Fibroblast of skin of scalp (primary cell): ENCODE measurements around the gene GREB1L. TPM values are rescaled to one million over a fixed set of nuclear protein-coding genes. Genes with fewer than 3 reads are reported as not detected.
A peak's percentile ranks its signal among the peaks of the same experiment; 100 is the strongest.
"Not testable (repeated sequence)": the region's sequence is repeated elsewhere in the genome, so short reads cannot be mapped to it uniquely, and the experiment has no call there.

ENCODE experiments used
- DNase-seq: peaks from one replicate; pipeline ENCODE4 v3.0.0-alpha.2; 2013
- polyA plus RNA-seq, 2 experiments: library from polyadenylated mRNA; unstranded; fragments of 120-200 nt; gene quantifications; one replicate each; pipeline ENCODE4 v1.2.1, GENCODE V29; 2013; ENCODE audit not compliant: insufficient read length in 2 of 2

Gene GREB1L
- 0.13 TPM for polyA plus RNA-seq (2013, experiment 1 of 2; ENCODE audit: insufficient read length)
- 0.35 TPM for polyA plus RNA-seq (2013, experiment 2 of 2; ENCODE audit: insufficient read length)

DNA sequence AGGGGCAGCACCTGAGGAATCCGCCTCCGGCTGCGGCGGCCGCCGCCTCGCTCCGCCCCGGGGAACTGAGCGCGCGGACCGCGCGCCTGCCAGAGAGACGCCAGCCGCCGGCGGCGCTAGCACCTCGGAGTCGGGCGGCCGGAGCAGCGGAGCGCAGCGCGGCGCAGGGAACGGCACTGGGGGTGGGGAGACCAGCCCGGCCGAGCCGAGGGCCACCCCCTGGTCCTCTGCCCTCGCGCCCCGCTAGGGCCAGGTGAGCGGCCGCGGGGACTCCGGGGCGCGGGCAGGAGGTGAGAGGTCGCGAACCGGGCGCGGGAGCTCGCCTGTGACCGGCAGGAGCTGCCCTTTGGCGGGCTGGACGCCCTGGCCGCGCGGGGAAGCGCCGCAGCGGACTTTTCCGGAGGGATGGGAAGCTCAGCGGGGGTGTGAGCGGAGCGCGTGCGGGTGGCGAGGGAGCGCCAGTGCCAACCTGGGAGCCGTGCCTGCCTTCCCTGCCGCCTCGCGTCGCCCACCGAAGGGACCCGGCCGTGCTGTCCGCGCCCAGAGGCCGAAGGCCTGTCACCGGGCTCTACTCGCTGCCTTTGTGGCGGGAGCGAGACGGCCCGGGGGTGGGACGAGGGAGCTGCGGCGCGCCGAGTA is at the start of gene GREB1L:
GREB1L (plus strand) TSS at position 92 of the 639 bp plus-strand sequence. CDS start 141,287 bp downstream, outside the sequence.
- peak; percentile 27 for DNase-seq

DNA sequence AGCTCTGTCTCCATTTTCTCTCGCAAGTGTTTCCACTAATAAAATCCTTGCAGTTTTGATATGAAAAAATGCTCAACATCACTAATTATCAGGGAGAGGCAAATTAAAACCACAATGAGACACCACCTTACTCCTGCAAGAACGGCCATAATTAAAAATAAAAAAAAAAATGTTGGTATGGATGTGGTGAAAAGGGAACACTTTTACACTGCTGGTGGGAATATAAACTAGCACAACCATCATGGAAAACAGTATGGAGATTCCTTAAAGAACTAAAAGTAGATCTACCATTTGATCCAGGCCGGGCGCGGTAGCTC is 49.8 kb upstream of the GREB1L start:
- DNase-seq, result no peak

DNA sequence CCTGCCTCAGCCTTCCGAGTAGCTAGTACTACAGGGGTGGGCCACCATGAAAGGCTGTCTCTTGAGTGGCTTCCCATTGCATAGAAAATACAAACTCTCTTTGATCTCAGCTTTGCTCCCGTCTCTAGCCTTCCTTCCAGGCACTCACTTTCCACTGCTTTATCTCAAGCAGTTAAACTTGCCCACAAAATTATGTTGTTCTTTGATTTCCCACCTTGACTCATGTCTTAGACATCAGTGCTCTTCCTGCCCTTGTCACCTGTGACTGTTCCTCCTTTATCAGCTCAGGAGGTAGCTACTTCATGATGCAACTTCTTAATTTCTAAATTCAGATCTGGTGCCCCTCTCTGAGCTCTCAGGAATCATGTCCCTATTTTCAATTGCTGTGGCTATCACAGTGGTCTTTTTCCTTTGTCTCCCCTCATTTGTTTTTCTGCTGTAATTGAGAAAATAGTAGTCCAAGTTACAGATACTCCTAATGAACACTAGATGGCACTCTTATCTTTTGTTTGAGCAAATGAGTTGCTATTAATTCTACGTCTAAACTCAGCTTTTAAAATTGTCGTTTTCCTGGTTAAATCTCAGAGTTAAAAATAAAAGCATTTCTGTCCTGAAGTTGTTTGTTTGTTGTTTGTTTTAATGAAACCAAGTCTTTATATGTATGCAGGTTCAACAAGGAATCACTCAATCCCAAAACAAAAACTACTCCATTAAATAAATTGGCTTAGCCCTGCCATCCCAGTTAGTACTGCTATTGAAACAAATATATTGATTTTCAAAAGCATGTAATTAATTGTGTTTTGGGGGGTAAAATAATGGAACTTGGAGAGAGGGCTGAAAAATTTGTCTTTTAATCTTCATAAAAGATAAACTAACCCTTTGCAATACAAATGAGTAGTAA is 46.9 kb upstream of the GREB1L start:
- peak; percentile 40 for DNase-seq

DNA sequence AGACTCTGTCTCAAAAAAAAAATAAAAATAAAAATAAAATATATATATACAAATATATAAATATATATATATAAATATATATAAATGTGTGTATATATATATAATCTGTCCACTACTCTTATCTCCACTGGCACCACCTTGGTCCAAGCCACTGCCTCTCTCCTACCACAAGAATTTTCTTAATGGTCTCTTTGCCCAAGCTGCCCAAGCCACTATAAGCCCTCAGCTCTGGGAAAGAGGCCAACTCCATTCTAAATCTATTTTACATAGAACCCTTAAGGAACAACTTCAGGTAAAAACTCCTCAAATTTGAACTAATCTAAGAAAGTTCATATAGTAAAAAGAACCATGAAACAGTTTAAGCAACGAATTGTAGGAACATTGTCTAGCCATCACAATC is 45.6 kb upstream of the GREB1L start:
- DNase-seq, result no peak

DNA sequence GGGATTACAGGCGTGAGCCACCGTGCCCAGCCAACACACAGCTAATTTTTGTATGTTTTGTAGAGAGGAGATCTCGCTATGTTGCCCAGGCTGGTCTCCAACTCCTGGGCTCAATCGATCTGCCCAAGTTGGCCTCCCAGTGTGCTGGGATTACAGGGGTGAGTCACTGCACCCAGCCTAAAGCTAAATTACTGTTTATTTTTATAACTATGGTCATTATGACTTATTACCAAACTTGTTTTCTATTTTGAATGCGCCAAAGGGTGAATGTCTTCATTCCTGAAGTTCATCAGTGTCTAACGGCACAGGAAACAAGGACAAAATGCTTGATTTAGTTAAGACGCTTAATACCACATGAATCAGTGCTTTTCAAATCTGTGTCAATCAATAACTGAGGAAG is 38.9 kb upstream of the GREB1L start:
- DNase-seq, result no peak

GRCh38 chr18:21203542-21204241 is 38.3 kb upstream of the GREB1L start:
- no peak for DNase-seq

DNA sequence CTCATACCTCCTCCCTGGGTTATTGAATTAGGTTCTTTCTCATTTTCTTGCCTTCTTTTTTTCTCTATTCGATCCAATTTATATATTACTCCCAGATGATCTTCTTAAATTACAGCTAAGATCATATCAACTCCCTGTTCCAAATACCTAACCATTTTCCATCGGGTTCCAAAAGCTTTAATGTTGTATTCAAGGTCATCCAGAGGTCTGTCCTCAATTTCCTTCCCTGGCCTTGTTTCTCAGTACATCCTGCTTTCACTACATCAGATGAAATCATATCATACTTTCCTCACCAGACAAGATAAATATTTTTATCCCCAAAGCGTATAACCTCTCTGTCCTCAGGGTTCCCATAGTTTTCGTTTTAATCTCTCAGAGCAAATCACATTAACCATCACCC is 36.3 kb upstream of the GREB1L start:
- DNase-seq, result no peak

DNA sequence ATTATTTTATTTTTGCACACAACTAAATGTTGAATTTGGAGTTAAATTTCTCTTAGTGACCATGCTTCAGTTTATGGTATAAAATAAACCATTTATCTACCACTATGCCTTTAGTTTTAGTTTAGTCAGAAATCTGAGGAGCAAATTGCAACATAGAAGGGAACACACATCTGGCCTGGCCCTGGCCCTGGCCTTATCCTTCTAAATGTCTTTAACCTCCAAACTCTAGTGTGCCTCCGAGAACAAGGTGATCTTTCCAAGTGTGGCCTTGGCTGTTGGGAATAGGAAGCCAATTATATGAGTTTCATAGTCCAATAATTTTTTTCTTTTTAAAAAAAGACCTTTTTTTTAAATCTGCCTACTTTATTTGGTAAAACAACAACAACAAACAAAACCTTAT is 31.8 kb upstream of the GREB1L start:
- no peak for DNase-seq

GRCh38 chr18:21210784-21211183 is 31.2 kb upstream of the GREB1L start:
- no peak for DNase-seq

GRCh38 chr18:21214409-21214808 is 27.6 kb upstream of the GREB1L start:
- not testable (repeated sequence) for DNase-seq

- DNase-seq, result no peak
Observed at GRCh38 chr18:21215490-21215889, 26.5 kb upstream of the GREB1L start.

GRCh38 chr18:21218862-21219261 is 23.2 kb upstream of the GREB1L start:
- DNase-seq, result no peak

DNA sequence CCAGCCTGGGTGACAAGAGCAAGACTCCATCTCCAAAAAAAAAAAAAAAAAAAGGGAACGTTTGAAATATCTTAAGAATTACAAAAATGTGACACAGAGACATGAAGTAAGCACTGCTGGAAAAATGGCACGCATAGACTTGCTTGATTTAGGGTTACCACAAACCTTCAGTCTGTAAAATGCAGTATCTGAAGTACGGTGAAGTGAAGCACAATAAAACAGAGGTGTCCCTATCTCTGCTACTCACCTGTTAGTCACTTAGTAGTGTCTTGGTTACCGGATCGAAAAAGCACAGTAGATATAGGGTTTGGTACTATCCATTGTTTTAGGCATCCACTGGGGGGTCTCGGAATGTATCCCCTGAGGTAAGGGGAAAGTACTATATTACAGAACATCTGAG is 11.6 kb upstream of the GREB1L start:
- DNase-seq, result no peak

- DNase-seq, result no peak
Observed at GRCh38 chr18:21241301-21242048, 557 bp upstream of the GREB1L start.

- DNase-seq, result no peak
Observed at GRCh38 chr18:21242780-21243401, 859 bp downstream of the GREB1L start.

- DNase-seq, result no peak
Observed at GRCh38 chr18:21254576-21254975, 12.5 kb downstream of the GREB1L start.

GRCh38 chr18:21255211-21255610 is 13.2 kb downstream of the GREB1L start:
- DNase-seq, result no peak

GRCh38 chr18:21257386-21257785 is 15.4 kb downstream of the GREB1L start:
- no peak for DNase-seq

DNA sequence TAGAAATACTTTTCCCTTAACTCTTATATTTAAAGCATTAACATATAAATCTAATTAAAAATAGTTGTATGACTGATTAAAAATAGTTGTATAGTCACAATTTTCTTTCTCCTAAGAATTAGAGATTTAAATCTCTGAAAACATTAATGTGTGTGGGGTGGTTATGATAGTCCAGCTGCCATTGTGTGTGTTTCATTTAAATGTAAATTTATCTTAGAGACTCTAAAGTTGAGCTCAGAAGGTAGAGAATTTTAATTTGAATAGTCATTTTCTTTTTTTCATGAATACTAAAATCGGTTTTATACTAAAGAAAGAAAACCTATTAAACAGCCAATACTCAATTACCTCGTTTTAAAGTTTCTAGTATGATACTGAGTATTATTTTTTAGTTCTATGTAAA is 18.6 kb downstream of the GREB1L start:
- DNase-seq, result no peak

GRCh38 chr18:21261352-21261751 is 19.3 kb downstream of the GREB1L start:
- no peak for DNase-seq

GRCh38 chr18:21262244-21262643 is 20.2 kb downstream of the GREB1L start:
- DNase-seq, result no peak

DNA sequence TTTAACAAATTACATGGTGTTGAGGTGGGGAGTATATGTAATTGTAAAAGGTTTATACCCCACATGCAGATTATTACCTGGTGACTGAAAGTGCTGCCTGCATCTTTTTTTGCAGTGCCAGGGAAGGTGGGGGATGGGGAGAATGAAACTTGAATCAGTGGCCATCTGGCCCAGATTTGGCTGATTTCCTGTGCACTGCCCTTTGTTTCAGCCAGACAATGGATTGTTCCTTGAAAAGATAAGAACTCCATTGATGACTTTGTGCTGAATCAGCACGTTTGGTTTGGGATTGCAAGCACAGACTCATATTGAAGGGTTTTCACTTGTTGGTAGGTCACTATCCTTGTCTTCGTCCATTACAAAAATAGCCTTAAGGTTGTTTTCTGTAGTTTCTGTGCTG is 20.9 kb downstream of the GREB1L start:
- DNase-seq, result no peak
